H1 (cell line): ENCODE measurements around the gene KIF26B. TPM values are rescaled to one million over a fixed set of nuclear protein-coding genes. Genes with fewer than 3 reads are reported as not detected.

ENCODE experiments used
- CTCF ChIA-PET: fragments of 300-600 bp; sonication (Branson Sonifier 250); formaldehyde crosslinking; loops from one replicate; lab custom pipeline; 2021; ENCODE audit not compliant: partially characterized antibody; lab: Charles Lee
- POLR2A ChIA-PET: fragments of 300-600 bp; sonication (Branson Sonifier 250); formaldehyde crosslinking; loops from one replicate; lab custom pipeline; 2021; ENCODE audit warnings: inconsistent platforms; ENCODE audit not compliant: partially characterized antibody; lab: Charles Lee
- DNase-seq, 2 experiments: peaks; one replicate each; pipeline versions ENCODE4 v3.0.0 to v3.0.0-alpha.2; 2010 to 2022; ENCODE audit warnings: low spot score in 2 of 2, low read depth in 1 of 2, mixed read lengths in 1 of 2
- FAIRE-seq: peaks from 2 replicates; lab custom pipeline; 2011; peaks lifted over from hg19 to GRCh38; lab: Jason Lieb, UNC
- H2AFZ ChIP-seq: 2 replicates; pipeline ENCODE4 v1.8.1; 2012; ENCODE audit warnings: low read length, inconsistent platforms
- H2AK5ac ChIP-seq: 2 replicates; pipeline ENCODE4 v1.6.1; 2013; ENCODE audit warnings: low read depth, low read length
- H2BK120ac ChIP-seq: replicated peaks from 2 replicates; pipeline ENCODE3; 2013; ENCODE audit warnings: low read depth, low read length, inconsistent platforms
- H2BK12ac ChIP-seq: 2 replicates; pipeline ENCODE4 v1.6.1; 2013; ENCODE audit warnings: low read depth, low read length
- H2BK15ac ChIP-seq: 2 replicates; pipeline ENCODE4 v1.6.1; 2013; ENCODE audit warnings: low read length
- H2BK20ac ChIP-seq: 2 replicates; pipeline ENCODE4 v1.6.1; 2013; ENCODE audit warnings: low read length
- H2BK5ac ChIP-seq: 2 replicates; pipeline ENCODE4 v1.6.1; 2013; ENCODE audit warnings: low read depth, low read length
- H3K14ac ChIP-seq: 2 replicates; pipeline ENCODE4 v1.6.1; 2013; ENCODE audit warnings: inconsistent platforms; ENCODE audit not compliant: insufficient read length
- H3K18ac ChIP-seq: 2 replicates; pipeline ENCODE4 v1.6.1; 2013; ENCODE audit warnings: low read length; ENCODE audit errors: extremely low read depth
- H3K23ac ChIP-seq: 2 replicates; pipeline ENCODE4 v1.6.1; 2013; ENCODE audit warnings: inconsistent platforms; ENCODE audit not compliant: insufficient read length
- H3K23me2 ChIP-seq: 2 replicates; pipeline ENCODE4 v1.6.1; 2013; ENCODE audit warnings: low read depth, low read length
- H3K27ac ChIP-seq: 2 replicates; pipeline ENCODE4 v1.6.1; 2011; ENCODE audit warnings: low read depth, low read length, inconsistent platforms
- H3K27me3 ChIP-seq, 4 experiments: replicated peaks in 1 of 4; 1 replicate in 1 of 4; 2 replicates in 3 of 4; pipeline versions ENCODE4 v1.6.1 to v1.8.1; 2011 to 2013; ENCODE audit warnings: low read length in 3 of 4, mild to moderate bottlenecking in 3 of 4, inconsistent platforms in 2 of 4, mixed read lengths in 2 of 4, moderate library complexity in 1 of 4; ENCODE audit not compliant: control insufficient read depth in 3 of 4, insufficient read depth in 3 of 4; ENCODE audit errors: extremely low read depth in 1 of 4
- H3K36me3 ChIP-seq, 4 experiments: 2 replicates each; pipeline versions ENCODE4 v1.6.1 to v1.8.1; 2011 to 2013; ENCODE audit warnings: mild to moderate bottlenecking in 4 of 4, low read length in 3 of 4, moderate library complexity in 2 of 4, control low read depth in 1 of 4, inconsistent platforms in 1 of 4; ENCODE audit not compliant: insufficient read depth in 4 of 4, control insufficient read depth in 2 of 4
- H3K4ac ChIP-seq: replicated peaks from 2 replicates; pipeline ENCODE3; 2013; ENCODE audit warnings: low read length, low read depth, mixed read lengths, inconsistent platforms; ENCODE audit not compliant: insufficient read length
- H3K4me1 ChIP-seq, 4 experiments: replicated peaks in 1 of 4; 1 replicate in 1 of 4; 2 replicates in 3 of 4; pipeline versions ENCODE4 v1.6.1 to v1.8.1; 2011 to 2013; ENCODE audit warnings: low read length in 3 of 4, inconsistent platforms in 2 of 4, mixed read lengths in 1 of 4; ENCODE audit not compliant: insufficient read depth in 4 of 4, control insufficient read depth in 3 of 4
- H3K4me2 ChIP-seq, 2 experiments: 2 replicates each; pipeline versions ENCODE4 v1.6.1 to v1.8.1; 2011 to 2013; ENCODE audit warnings: low read depth in 2 of 2, low read length in 2 of 2, control low read depth in 1 of 2, inconsistent platforms in 1 of 2, mild to moderate bottlenecking in 1 of 2; ENCODE audit not compliant: insufficient read depth in 1 of 2
- H3K4me3 ChIP-seq, 4 experiments: fragments of 200-600, 300-600 bp in 1 of 4; sonication (generic), shearing (Covaris generic), sonication (Bioruptor Twin) in 1 of 4; 2 replicates each; pipeline versions ENCODE4 v1.5.1 to v1.8.1; 2011 to 2016; ENCODE audit warnings: low read length in 4 of 4, low read depth in 3 of 4, control low read depth in 2 of 4, inconsistent platforms in 2 of 4, mild to moderate bottlenecking in 2 of 4, mixed read lengths in 1 of 4, moderate library complexity in 1 of 4; ENCODE audit not compliant: insufficient read depth in 2 of 4; ENCODE audit errors: extremely low read depth in 1 of 4
- H3K56ac ChIP-seq: replicated peaks from 2 replicates; pipeline ENCODE3; 2013; ENCODE audit warnings: low read depth, mild to moderate bottlenecking, mixed read lengths, low read length, inconsistent platforms; ENCODE audit not compliant: insufficient read length
- H3K79me1 ChIP-seq: 2 replicates; pipeline ENCODE4 v1.6.1; 2013; ENCODE audit warnings: low read depth, low read length, control low read depth
- H3K79me2 ChIP-seq, 2 experiments: 2 replicates each; pipeline versions ENCODE4 v1.6.1 to v1.8.1; 2012 to 2013; ENCODE audit warnings: low read length in 2 of 2, mild to moderate bottlenecking in 2 of 2, inconsistent platforms in 1 of 2; ENCODE audit not compliant: insufficient read depth in 2 of 2, control insufficient read depth in 1 of 2
- H3K9ac ChIP-seq, 4 experiments: replicated peaks in 1 of 4; 1 replicate in 1 of 4; 2 replicates in 3 of 4; pipeline versions ENCODE4 v1.6.1 to v1.8.1; 2011 to 2013; ENCODE audit warnings: low read depth in 3 of 4, low read length in 3 of 4, control low read depth in 2 of 4, mild to moderate bottlenecking in 2 of 4, moderate library complexity in 2 of 4, inconsistent platforms in 1 of 4; ENCODE audit errors: extremely low read depth in 1 of 4
- H3K9me3 ChIP-seq, 2 experiments: 2 replicates each; pipeline versions ENCODE4 v1.6.1 to v1.8.1; 2012 to 2013; ENCODE audit warnings: mild to moderate bottlenecking in 2 of 2, moderate library complexity in 2 of 2, control low read depth in 1 of 2, inconsistent platforms in 1 of 2, low read depth in 1 of 2, low read length in 1 of 2, mixed read lengths in 1 of 2; ENCODE audit not compliant: insufficient read depth in 2 of 2
- H4K20me1 ChIP-seq, 2 experiments: replicated peaks in 1 of 2; 2 replicates each; pipeline versions ENCODE3 to v1.8.1; 2011 to 2013; ENCODE audit warnings: inconsistent platforms in 2 of 2, low read length in 2 of 2, mild to moderate bottlenecking in 1 of 2; ENCODE audit not compliant: insufficient read depth in 2 of 2, control insufficient read depth in 1 of 2
- H4K5ac ChIP-seq: 2 replicates; pipeline ENCODE4 v1.6.1; 2013; ENCODE audit warnings: low read length, low read depth, mixed read lengths, inconsistent platforms; ENCODE audit not compliant: insufficient read length
- H4K8ac ChIP-seq: 2 replicates; pipeline ENCODE4 v1.8.0; 2013; ENCODE audit warnings: mild to moderate bottlenecking, moderate library complexity, low read length, inconsistent platforms; ENCODE audit not compliant: insufficient read depth; ENCODE audit errors: extremely low read depth
- H4K91ac ChIP-seq: replicated peaks from 2 replicates; pipeline ENCODE3; 2013; ENCODE audit warnings: low read length, mixed read lengths, inconsistent platforms; ENCODE audit not compliant: insufficient read length
- CBX5 ChIP-seq: fragments of 300-800, 300-1000 bp; sonication (generic); IDR thresholded peaks from 2 replicates; pipeline ENCODE4 v1.7.1; 2016; ENCODE audit warnings: antibody characterized with exemption, low read length, low read depth
- CTCF ChIP-seq, 3 experiments: IDR thresholded peaks; 1 replicate in 2 of 3; 2 replicates in 1 of 3; pipeline versions ENCODE4 v1.5.1 to v1.6.1; 2011; ENCODE audit warnings: low read length in 3 of 3, mild to moderate bottlenecking in 3 of 3, inconsistent platforms in 2 of 3, low read depth in 1 of 3, moderate library complexity in 1 of 3; ENCODE audit not compliant: insufficient read depth in 1 of 3; ENCODE audit errors: control extremely low read depth in 1 of 3
- SIRT6 ChIP-seq: IDR thresholded peaks from one replicate; pipeline ENCODE4 v1.7.1; 2012; ENCODE audit warnings: low read length, inconsistent platforms
- WGBS, 2 experiments: shearing (Covaris generic) in 1 of 2; methylation state at CpG; one replicate each; pipeline versions ENCODE4 v1.1.6 to v1.1.7; 2013 to 2015; ENCODE audit warnings: low lambda C conversion rate in 2 of 2, mixed read lengths in 2 of 2, inconsistent platforms in 1 of 2, low coverage in 1 of 2, missing lambda C conversion rate in 1 of 2; ENCODE audit not compliant: insufficient replicate concordance in 2 of 2, insufficient coverage in 1 of 2, insufficient read length in 1 of 2; ENCODE audit errors: extremely low coverage in 1 of 2, missing lambda C conversion rate in 1 of 2; 5-methylcytosine and 5-hydroxymethylcytosine counted together
- polyA plus RNA-seq, 7 experiments: library from polyadenylated mRNA; depleted of rRNA in 3 of 7; stranded (reverse) in 5 of 7; unstranded in 2 of 7; fragments of >200 nt in 5 of 7; fragments of 200-250 nt in 2 of 7; gene quantifications; 1 replicate in 5 of 7; 2 replicates in 1 of 7; 4 replicates in 1 of 7; pipeline versions ENCODE4 v1.2.1 to v1.2.3, GENCODE V29; 2011 to 2013; ENCODE audit warnings: missing spikeins in 2 of 7, mixed read lengths in 2 of 7
- total RNA-seq: library from RNA; stranded (reverse); fragmentation: NEBNext Ultra II Directional; extraction: Animal tissue kit (Norgen Biotek cat#: 25700); gene quantifications from 2 replicates; pipeline ENCODE4 v1.2.1, GENCODE V29; 2021

KIF26B gene
- total and polyA plus RNA-seq, 2 of the 8 experiments (the other 6 are each of a cell fraction or from before 2014, with no cell fraction given), result 0.06 to 0.28 TPM

GRCh38 chr1:245687152-245687635, 532.4 kb downstream of the KIF26B start:
- POLR2A ChIA-PET, result no interaction called here
- CTCF ChIA-PET, result interaction anchor here (1.0 to 1.7 kb wide), 5 partner anchors 9 to 534 kb away, joined by 3 to 5 read pairs (median 4); no protein-coding TSS in a partner anchor

More at GRCh38 chr1:245687152-245687635, 532.4 kb downstream of the KIF26B start:
- Histone ChIP-seq H2AK5ac (no peak overlapping the region), H2BK15ac (no peak overlapping the region), H4K5ac (no peak overlapping the region), H3K4ac (no peak overlapping the region), H2AFZ (no peak overlapping the region), H3K27ac (no peak overlapping the region), H3K79me2 (no peaks in the 10 kb centered on the region), H3K18ac (no peak overlapping the region), H3K9me3 (no peaks in the 10 kb centered on the region), H4K20me1 (no peaks in the 10 kb centered on the region), H4K91ac (no peak overlapping the region), H2BK12ac (no peak overlapping the region), H3K4me1 (no peaks in the 10 kb centered on the region; a peak in 1 of 7 replicates), H3K23me2 (peaks cover 2% of the 10 kb centered on the region; the same call in 1 of the 2 replicates), H3K36me3 (no peaks in the 10 kb centered on the region), H2BK5ac (no peak overlapping the region), H3K9ac (no peak overlapping the region), H3K4me2 (peak overlapping the region in 1 of 2 experiments; percentile 57; a peak in 2 of 4 replicates), H3K4me3 (no peak overlapping the region), H3K79me1 (no peaks in the 10 kb centered on the region), H3K56ac (no peak overlapping the region), H3K23ac (no peak overlapping the region), H2BK120ac (no peak overlapping the region), H3K14ac (no peak overlapping the region), H2BK20ac (no peak overlapping the region), H3K27me3 (peaks cover 0 to 23% (median 11%) of the 10 kb centered on the region in 4 experiments; a peak in 6 of 7 replicates), H4K8ac (no peak overlapping the region)
- no peak for TF ChIP-seq CBX5
- TF ChIP-seq SIRT6, result no peak
- peak in 1 of 3 experiments; percentile 3; a peak in 1 of 4 replicates for TF ChIP-seq CTCF (IDR thresholded peaks at IDR 0.05; ENCODE audit: control extremely low read depth in 1 of 3, insufficient read depth in 1 of 3, low read depth in 1 of 3, low read length in 3 of 3)
- FAIRE-seq (no peak), DNase-seq (no peak)
- WGBS, 2 experiments, result 92% methylated on average over 20 of the region's 20 CpGs; no CpG with 5 or more reads in 1 of the 2 experiments
